ENCODE results near the gene PTRHD1. TPM values are rescaled to one million over a fixed set of nuclear protein-coding genes. Genes with fewer than 3 reads are reported as not detected.

Gene PTRHD1
- total RNA-seq, 1 donor from 2014 or later = 59.0 TPM

GRCh38 chr2:24821433-24821891 lies 28.3 kb upstream of the PTRHD1 start:
- no peak overlapping the region for H3K4me3 ChIP-seq (ENCODE audit: low read length in 3 of 3)
- H3K27me3 ChIP-seq (ENCODE audit: control insufficient read depth in 3 of 3, insufficient read depth in 3 of 3, low read length in 3 of 3) = no peaks in the 10 kb centered on the region
- no peaks in the 10 kb centered on the region for H3K4me1 ChIP-seq (ENCODE audit: control insufficient read depth in 3 of 3, insufficient read depth in 3 of 3, low read length in 3 of 3)
- H3K36me3 ChIP-seq (ENCODE audit: control insufficient read depth in 3 of 3, insufficient read depth in 3 of 3, low read length in 3 of 3) = peaks cover 7 to 22% (median 16%) of the 10 kb centered on the region in 3 donors
- H3K27ac ChIP-seq (ENCODE audit: low read depth, low read length) = no peak overlapping the region
- no peaks in the 10 kb centered on the region for H3K9me3 ChIP-seq (ENCODE audit: control insufficient read depth in 3 of 3, low read length in 3 of 3)
- H3K9ac ChIP-seq (ENCODE audit: low read depth in 1 of 3, low read length in 3 of 3) = no peak overlapping the region

GRCh38 chr2:24820598-24821432 lies 27.6 kb upstream of the PTRHD1 start:
- no peak overlapping the region for H3K4me3 ChIP-seq (ENCODE audit: low read length in 3 of 3)
- no peaks in the 10 kb centered on the region for H3K4me1 ChIP-seq (ENCODE audit: control insufficient read depth in 3 of 3, insufficient read depth in 3 of 3, low read length in 3 of 3)
- H3K9ac ChIP-seq (ENCODE audit: low read depth in 1 of 3, low read length in 3 of 3) = no peak overlapping the region
- peaks cover 7 to 24% (median 16%) of the 10 kb centered on the region in 3 donors for H3K36me3 ChIP-seq (ENCODE audit: control insufficient read depth in 3 of 3, insufficient read depth in 3 of 3, low read length in 3 of 3)
- no peaks in the 10 kb centered on the region for H3K27me3 ChIP-seq (ENCODE audit: control insufficient read depth in 3 of 3, insufficient read depth in 3 of 3, low read length in 3 of 3)
- no peaks in the 10 kb centered on the region for H3K9me3 ChIP-seq (ENCODE audit: control insufficient read depth in 3 of 3, low read length in 3 of 3)
- no peak overlapping the region for H3K27ac ChIP-seq (ENCODE audit: low read depth, low read length)

GRCh38 chr2:24820175-24820513 lies 27.0 kb upstream of the PTRHD1 start:
- no peak overlapping the region for H3K9ac ChIP-seq (ENCODE audit: low read depth in 1 of 3, low read length in 3 of 3)
- H3K4me1 ChIP-seq (ENCODE audit: control insufficient read depth in 3 of 3, insufficient read depth in 3 of 3, low read length in 3 of 3) = no peaks in the 10 kb centered on the region
- H3K36me3 ChIP-seq (ENCODE audit: control insufficient read depth in 3 of 3, insufficient read depth in 3 of 3, low read length in 3 of 3) = peaks cover 7 to 24% (median 16%) of the 10 kb centered on the region in 3 donors
- no peaks in the 10 kb centered on the region for H3K27me3 ChIP-seq (ENCODE audit: control insufficient read depth in 3 of 3, insufficient read depth in 3 of 3, low read length in 3 of 3)
- H3K9me3 ChIP-seq (ENCODE audit: control insufficient read depth in 3 of 3, low read length in 3 of 3) = no peaks in the 10 kb centered on the region
- no peak overlapping the region for H3K27ac ChIP-seq (ENCODE audit: low read depth, low read length)
- no peak overlapping the region for H3K4me3 ChIP-seq (ENCODE audit: low read length in 3 of 3)

- no peaks in the 10 kb centered on the region for H3K27me3 ChIP-seq (ENCODE audit: control insufficient read depth in 3 of 3, insufficient read depth in 3 of 3, low read length in 3 of 3)
- H3K27ac ChIP-seq (ENCODE audit: low read depth, low read length) = no peak overlapping the region
- peaks cover 7 to 24% (median 16%) of the 10 kb centered on the region in 3 donors for H3K36me3 ChIP-seq (ENCODE audit: control insufficient read depth in 3 of 3, insufficient read depth in 3 of 3, low read length in 3 of 3)
- no peak overlapping the region for H3K9ac ChIP-seq (ENCODE audit: low read depth in 1 of 3, low read length in 3 of 3)
- no peak overlapping the region for H3K4me3 ChIP-seq (ENCODE audit: low read length in 3 of 3)
- no peaks in the 10 kb centered on the region for H3K9me3 ChIP-seq (ENCODE audit: control insufficient read depth in 3 of 3, low read length in 3 of 3)
- no peaks in the 10 kb centered on the region for H3K4me1 ChIP-seq (ENCODE audit: control insufficient read depth in 3 of 3, insufficient read depth in 3 of 3, low read length in 3 of 3)
Observed at GRCh38 chr2:24819442-24820174, 26.4 kb upstream of the PTRHD1 start.

GRCh38 chr2:24818721-24819167 lies 25.6 kb upstream of the PTRHD1 start:
- H3K4me3 ChIP-seq (ENCODE audit: low read length in 3 of 3) = no peak overlapping the region
- peaks cover 0 to 4% (median 0%) of the 10 kb centered on the region in 3 donors for H3K4me1 ChIP-seq (ENCODE audit: control insufficient read depth in 3 of 3, insufficient read depth in 3 of 3, low read length in 3 of 3)
- H3K27ac ChIP-seq (ENCODE audit: low read depth, low read length) = no peak overlapping the region
- no peaks in the 10 kb centered on the region for H3K27me3 ChIP-seq (ENCODE audit: control insufficient read depth in 3 of 3, insufficient read depth in 3 of 3, low read length in 3 of 3)
- H3K9ac ChIP-seq (ENCODE audit: low read depth in 1 of 3, low read length in 3 of 3) = no peak overlapping the region
- no peaks in the 10 kb centered on the region for H3K9me3 ChIP-seq (ENCODE audit: control insufficient read depth in 3 of 3, low read length in 3 of 3)
- H3K36me3 ChIP-seq (ENCODE audit: control insufficient read depth in 3 of 3, insufficient read depth in 3 of 3, low read length in 3 of 3) = peaks cover 7 to 24% (median 16%) of the 10 kb centered on the region in 3 donors

GRCh38 chr2:24816884-24817283 lies 23.7 kb upstream of the PTRHD1 start:
- Histone ChIP-seq H3K9ac (ENCODE audit: low read depth in 1 of 3, low read length in 3 of 3) (no peak overlapping the region), H3K27me3 (ENCODE audit: control insufficient read depth in 3 of 3, insufficient read depth in 3 of 3, low read length in 3 of 3) (no peaks in the 10 kb centered on the region), H3K4me3 (ENCODE audit: low read length in 3 of 3) (no peak overlapping the region), H3K27ac (ENCODE audit: low read depth, low read length) (no peak overlapping the region), H3K9me3 (ENCODE audit: control insufficient read depth in 3 of 3, low read length in 3 of 3) (no peaks in the 10 kb centered on the region), H3K4me1 (ENCODE audit: control insufficient read depth in 3 of 3, insufficient read depth in 3 of 3, low read length in 3 of 3) (peaks cover 0 to 4% (median 0%) of the 10 kb centered on the region in 3 donors), H3K36me3 (ENCODE audit: control insufficient read depth in 3 of 3, insufficient read depth in 3 of 3, low read length in 3 of 3) (peaks cover 6 to 24% (median 16%) of the 10 kb centered on the region in 3 donors)

GRCh38 chr2:24816404-24816803 lies 23.2 kb upstream of the PTRHD1 start:
- no peaks in the 10 kb centered on the region for H3K9me3 ChIP-seq (ENCODE audit: control insufficient read depth in 3 of 3, low read length in 3 of 3)
- H3K4me1 ChIP-seq (ENCODE audit: control insufficient read depth in 3 of 3, insufficient read depth in 3 of 3, low read length in 3 of 3) = peaks cover 0 to 4% (median 0%) of the 10 kb centered on the region in 3 donors
- no peak overlapping the region for H3K4me3 ChIP-seq (ENCODE audit: low read length in 3 of 3)
- peaks cover 4 to 20% (median 11%) of the 10 kb centered on the region in 3 donors for H3K36me3 ChIP-seq (ENCODE audit: control insufficient read depth in 3 of 3, insufficient read depth in 3 of 3, low read length in 3 of 3)
- H3K27ac ChIP-seq (ENCODE audit: low read depth, low read length) = no peak overlapping the region
- H3K9ac ChIP-seq (ENCODE audit: low read depth in 1 of 3, low read length in 3 of 3) = no peak overlapping the region
- no peaks in the 10 kb centered on the region for H3K27me3 ChIP-seq (ENCODE audit: control insufficient read depth in 3 of 3, insufficient read depth in 3 of 3, low read length in 3 of 3)

- peaks cover 0 to 4% (median 0%) of the 10 kb centered on the region in 3 donors for H3K4me1 ChIP-seq (ENCODE audit: control insufficient read depth in 3 of 3, insufficient read depth in 3 of 3, low read length in 3 of 3)
- H3K9ac ChIP-seq (ENCODE audit: low read depth in 1 of 3, low read length in 3 of 3) = no peak overlapping the region
- no peak overlapping the region for H3K4me3 ChIP-seq (ENCODE audit: low read length in 3 of 3)
- peaks cover under 1 to 11% (median 2%) of the 10 kb centered on the region in 3 donors for H3K36me3 ChIP-seq (ENCODE audit: control insufficient read depth in 3 of 3, insufficient read depth in 3 of 3, low read length in 3 of 3)
- no peak overlapping the region for H3K27ac ChIP-seq (ENCODE audit: low read depth, low read length)
- no peaks in the 10 kb centered on the region for H3K27me3 ChIP-seq (ENCODE audit: control insufficient read depth in 3 of 3, insufficient read depth in 3 of 3, low read length in 3 of 3)
- H3K9me3 ChIP-seq (ENCODE audit: control insufficient read depth in 3 of 3, low read length in 3 of 3) = no peaks in the 10 kb centered on the region
Observed at GRCh38 chr2:24815171-24815570, 22.0 kb upstream of the PTRHD1 start.

GRCh38 chr2:24814516-24814915 lies 21.3 kb upstream of the PTRHD1 start:
- Histone ChIP-seq H3K4me3 (ENCODE audit: low read length in 3 of 3) (no peak overlapping the region), H3K9ac (ENCODE audit: low read depth in 1 of 3, low read length in 3 of 3) (no peak overlapping the region), H3K27me3 (ENCODE audit: control insufficient read depth in 3 of 3, insufficient read depth in 3 of 3, low read length in 3 of 3) (no peaks in the 10 kb centered on the region), H3K9me3 (ENCODE audit: control insufficient read depth in 3 of 3, low read length in 3 of 3) (no peaks in the 10 kb centered on the region), H3K27ac (ENCODE audit: low read depth, low read length) (no peak overlapping the region), H3K4me1 (ENCODE audit: control insufficient read depth in 3 of 3, insufficient read depth in 3 of 3, low read length in 3 of 3) (peaks cover 0 to 4% (median 0%) of the 10 kb centered on the region in 3 donors), H3K36me3 (ENCODE audit: control insufficient read depth in 3 of 3, insufficient read depth in 3 of 3, low read length in 3 of 3) (peaks cover 0 to 8% (median 2%) of the 10 kb centered on the region in 3 donors)

GRCh38 chr2:24813691-24814137 lies 20.5 kb upstream of the PTRHD1 start:
- H3K4me3 ChIP-seq (ENCODE audit: low read length in 3 of 3) = no peak overlapping the region
- no peaks in the 10 kb centered on the region for H3K9me3 ChIP-seq (ENCODE audit: control insufficient read depth in 3 of 3, low read length in 3 of 3)
- H3K4me1 ChIP-seq (ENCODE audit: control insufficient read depth in 3 of 3, insufficient read depth in 3 of 3, low read length in 3 of 3) = peaks cover 0 to 4% (median 0%) of the 10 kb centered on the region in 3 donors
- no peak overlapping the region for H3K27ac ChIP-seq (ENCODE audit: low read depth, low read length)
- H3K36me3 ChIP-seq (ENCODE audit: control insufficient read depth in 3 of 3, insufficient read depth in 3 of 3, low read length in 3 of 3) = peaks cover 0 to 6% (median 0%) of the 10 kb centered on the region in 3 donors
- no peak overlapping the region for H3K9ac ChIP-seq (ENCODE audit: low read depth in 1 of 3, low read length in 3 of 3)
- no peaks in the 10 kb centered on the region for H3K27me3 ChIP-seq (ENCODE audit: control insufficient read depth in 3 of 3, insufficient read depth in 3 of 3, low read length in 3 of 3)

All from skeletal muscle tissue (tissue), 4 donors.